ENCODE results near the gene MIPOL1.
"Not testable (repeated sequence)": the region's sequence is repeated elsewhere in the genome, so short reads cannot be mapped to it uniquely, and the experiment has no call there.

MIPOL1 gene

DNA sequence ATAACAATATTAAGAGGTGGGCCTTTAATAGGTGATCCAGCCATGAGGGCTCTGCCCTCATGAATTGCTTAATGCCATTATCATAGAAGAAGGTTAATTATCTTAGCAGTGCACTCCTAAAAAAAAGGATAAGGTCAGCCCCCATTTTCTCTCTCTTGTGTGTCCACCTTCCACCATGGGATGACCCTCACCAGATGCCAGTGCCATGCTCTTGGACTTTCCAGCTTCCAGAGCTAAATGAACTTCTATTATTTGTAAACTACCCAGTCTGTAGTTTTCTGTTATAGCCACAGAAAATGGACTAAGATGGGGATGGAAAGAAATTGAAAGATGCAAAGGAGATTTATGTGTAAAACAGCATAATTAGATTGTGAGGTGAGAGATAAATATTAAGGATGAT, 271.9 kb downstream of the MIPOL1 start:
- no peak for DNase-seq

DNA sequence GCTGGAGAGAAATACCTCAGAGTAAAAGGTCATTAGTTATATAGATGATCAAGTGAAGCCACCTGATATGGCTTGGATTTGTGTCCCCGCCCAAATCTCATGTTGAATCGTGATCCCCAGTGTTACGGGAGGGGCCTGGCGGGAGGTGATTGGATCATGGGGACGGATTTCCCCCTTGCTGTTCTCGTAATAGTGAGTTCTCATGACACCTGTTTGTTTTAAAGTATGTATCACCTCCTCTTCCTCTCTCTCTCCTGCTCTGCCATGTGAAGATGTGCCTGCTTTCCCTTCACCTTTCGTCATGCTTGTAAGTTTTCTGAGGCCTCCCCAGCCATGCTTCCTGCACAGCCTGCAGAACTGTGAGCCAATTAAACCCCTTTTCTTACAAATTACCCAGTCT, 272.5 kb downstream of the MIPOL1 start:
- no peak for DNase-seq

DNA sequence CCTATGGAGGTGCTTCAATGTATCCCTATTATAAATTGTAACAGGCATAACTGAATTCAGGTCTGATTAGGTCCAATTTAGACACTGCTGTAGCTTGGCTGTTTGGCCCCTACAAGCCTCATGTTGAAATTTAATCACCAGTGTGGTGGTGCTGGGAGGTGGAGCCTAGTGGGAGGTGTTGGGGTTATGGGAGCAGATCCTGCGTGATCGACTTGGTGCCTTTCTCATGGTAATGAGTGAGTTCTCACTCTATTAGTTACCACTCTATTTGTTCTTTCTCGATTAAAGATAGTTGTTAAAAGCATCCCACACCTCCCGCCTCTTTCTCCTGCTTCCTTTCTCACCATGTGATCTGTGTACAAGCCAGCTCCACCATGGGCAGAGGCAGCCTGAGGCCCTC, 275.2 kb downstream of the MIPOL1 start:
- DNase-seq = no peak

DNA sequence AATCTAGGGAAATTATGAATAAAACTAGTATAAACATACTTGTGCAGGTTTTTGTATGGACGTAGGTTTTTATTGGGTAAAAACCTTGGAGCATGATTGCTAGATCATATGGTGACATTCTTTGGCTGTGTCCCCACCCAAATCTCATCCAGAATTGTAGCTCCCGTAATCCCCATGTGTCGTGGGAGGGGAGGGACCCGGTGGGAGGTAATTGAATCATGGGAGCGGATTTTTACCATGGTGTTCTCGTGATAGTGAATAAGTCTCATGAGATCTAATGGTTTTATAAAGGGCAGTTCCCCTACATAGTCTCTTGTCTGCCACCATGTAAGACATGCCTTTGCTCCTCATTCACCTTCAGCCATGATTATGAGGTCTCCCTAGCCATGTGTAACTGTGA, 276.5 kb downstream of the MIPOL1 start:
- no peak for DNase-seq

DNA sequence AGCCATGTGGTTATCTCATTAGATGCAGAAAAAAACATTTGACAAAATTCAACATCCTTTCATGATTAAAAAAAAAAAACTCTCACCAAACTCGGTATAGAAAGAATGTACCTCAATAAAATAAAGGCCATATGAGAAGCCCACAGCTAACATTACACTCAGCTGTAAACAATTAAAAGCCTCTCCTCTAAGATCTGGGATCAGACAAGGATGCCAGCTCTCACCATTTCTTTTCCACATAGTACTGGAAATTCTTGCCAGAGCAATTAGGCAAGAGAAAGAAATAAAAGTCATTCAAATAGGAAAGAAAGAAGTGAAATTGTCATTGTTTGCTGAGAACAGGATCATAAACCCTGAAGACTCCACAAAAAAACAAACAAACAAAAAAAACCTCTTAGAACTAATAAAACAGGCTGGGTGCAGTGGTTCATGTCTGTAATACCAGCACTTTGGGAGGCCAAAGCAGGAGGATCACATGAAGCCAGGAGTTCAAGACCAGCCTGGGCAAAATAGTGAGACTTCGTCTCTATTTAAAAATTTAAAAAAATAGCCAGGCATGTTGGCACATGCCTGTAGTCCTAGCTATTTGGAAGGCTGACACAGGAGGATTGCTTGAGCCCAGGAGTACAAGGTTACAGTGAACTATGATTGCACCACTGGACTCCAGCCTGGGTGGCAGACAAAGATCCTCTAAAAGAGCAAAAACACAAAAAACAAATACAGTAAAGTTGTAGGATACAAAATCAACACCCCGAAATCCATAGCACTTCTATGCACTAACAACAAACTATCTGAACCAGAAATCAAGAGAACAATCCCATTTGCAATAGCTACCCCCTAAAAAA, 282.9 kb downstream of the MIPOL1 start:
- no peak for DNase-seq

DNA sequence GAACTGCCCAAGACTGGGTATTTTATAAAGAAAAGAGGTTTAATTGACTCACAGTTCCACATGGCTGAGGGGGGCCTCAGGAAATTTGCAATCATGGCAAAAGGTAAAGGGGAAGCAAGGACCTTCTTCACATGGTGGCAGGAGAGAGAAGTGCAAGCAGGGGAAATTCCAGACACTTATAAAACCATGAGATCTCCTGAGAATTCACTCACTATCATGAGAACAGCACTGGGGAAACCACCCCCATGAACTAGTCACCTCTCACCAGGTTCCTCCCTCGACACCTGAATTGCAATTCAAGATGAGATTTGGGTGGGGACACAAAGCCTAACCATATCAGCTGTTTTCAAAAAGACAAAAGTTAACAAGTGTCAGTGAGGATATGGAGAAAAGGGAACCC, 284.7 kb downstream of the MIPOL1 start:
- no peak for DNase-seq

DNA sequence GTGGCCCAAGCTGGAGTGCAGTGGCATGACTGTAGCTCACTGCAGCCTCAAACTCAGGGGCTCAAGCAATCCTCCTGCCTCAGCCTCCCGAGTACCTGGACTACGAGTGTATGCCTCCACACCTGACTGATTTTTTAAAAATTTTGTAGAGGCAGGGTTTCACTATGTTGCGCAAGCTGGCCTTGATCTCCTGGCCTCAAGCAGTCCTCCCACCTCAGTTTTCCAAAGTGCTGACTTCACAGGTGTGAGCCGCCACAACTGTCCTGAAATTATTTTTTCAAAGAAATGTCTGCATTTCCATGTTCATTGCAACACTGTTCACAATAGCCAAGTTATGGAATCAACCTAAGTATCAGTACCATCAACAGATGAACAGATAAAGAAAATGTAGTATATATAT, 285.9 kb downstream of the MIPOL1 start:
- no peak for DNase-seq

DNA sequence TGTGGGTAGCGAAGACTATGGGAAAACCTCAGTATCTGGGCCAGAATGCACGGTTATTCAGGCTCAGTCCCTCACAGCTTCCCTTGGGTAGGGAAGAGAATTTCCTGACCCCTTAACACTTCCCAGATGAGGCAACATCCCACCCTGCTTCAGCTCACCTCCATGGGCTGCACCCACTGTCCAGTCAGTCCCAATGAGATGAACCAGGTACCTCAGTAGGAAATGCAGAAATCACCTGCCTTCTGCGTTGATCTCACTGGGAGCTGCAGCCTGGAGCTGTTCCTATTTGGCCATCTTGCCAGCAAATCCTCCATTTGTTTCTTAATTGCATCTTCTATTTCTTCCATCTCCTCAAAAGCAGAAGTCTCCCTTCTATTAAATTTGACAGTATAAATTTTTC, 292.9 kb downstream of the MIPOL1 start:
- DNase-seq = no peak

DNA sequence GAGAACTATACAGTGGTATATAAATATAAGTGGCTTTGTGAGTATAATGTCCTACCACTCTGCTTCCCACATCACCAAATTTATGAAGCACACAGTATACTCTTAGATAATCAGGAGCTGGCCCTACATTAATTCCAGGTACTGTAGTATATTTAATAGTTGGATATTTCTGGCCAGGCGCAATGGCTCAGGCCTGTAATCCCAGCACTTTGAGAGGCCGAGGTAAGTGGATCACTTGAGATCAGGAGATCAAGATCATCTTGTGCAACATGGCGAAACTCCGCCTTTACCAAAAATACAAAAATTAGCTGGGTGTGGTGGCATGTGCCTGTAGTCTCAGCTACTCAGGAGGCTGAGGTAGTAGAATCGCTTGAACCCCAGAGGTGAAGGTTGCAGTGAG, 293.3 kb downstream of the MIPOL1 start:
- no peak for DNase-seq

DNA sequence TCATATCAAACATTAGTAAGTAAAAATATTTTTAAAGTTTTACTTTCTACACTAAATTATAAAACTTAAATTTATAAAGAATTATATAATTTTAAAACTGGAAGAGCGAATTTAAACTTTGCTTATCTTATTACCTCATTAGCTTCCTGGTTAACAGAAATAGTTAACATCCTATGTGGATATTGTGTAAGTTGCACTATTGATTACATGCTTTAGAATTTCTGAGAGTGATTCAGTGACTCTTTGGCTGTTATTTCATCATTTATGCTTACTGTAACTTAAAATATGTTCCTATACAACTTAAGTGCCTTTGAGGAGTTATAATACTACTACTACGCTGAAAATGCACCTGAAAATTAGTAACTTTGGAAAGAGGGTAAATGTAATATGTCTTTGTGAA, 295.9 kb downstream of the MIPOL1 start:
- no peak for DNase-seq

DNA sequence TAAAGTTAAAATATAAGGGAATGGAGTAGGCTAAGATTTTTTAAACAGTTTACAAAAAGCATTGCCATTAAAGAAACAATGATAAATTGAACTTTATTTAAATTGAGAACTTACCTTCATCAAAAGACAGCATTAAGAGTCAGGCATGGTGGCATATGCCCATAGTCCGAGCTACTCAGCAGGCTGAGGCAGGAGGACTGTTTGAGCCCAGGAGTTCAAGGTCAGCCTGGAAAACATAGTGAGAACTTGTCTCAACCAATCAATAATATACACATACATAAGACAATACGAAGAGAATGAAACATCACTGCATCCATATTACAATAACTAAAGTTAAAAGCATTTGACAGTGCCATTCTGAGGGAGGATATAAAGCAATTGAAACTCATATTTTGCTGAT, 299.7 kb downstream of the MIPOL1 start:
- DNase-seq = no peak

DNA sequence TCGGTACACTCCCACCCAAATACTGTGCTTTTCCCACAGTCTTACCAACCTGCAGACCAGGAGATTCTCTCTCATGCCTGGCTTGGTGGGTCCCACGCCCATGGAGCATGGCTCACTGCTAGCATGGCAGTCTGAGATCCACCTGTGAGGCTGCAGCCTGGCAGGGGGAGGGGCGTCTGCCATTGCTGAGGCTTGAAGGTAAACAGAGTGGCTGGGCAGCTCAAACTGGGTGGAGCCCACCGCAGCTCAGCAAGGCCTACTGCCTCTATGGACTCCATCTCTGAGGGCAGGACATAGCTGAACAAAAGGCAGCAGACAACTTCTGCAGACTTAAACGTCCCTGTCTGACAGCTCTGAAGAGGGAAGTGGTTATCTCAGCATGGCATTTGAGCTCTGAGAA, 304.1 kb downstream of the MIPOL1 start:
- no peak for DNase-seq

DNA sequence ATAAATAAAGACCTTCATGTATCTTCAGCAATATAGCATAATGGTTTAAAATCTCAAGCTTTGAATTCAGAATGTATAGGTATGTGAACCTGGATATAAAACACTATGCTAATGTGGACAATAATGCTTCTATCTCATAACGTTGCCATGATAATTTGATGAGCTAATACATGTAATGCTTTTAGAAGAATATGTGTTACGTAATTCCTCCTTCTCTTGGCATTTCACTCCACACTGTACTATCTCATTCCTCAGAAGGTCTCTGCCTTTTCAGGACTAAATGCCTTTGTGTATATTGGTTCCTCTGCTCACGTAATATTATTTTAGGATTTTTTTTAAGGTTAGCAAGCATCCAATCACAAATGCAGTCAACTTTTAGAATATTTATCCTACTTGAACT, 310.8 kb downstream of the MIPOL1 start:
- no peak for DNase-seq

DNA sequence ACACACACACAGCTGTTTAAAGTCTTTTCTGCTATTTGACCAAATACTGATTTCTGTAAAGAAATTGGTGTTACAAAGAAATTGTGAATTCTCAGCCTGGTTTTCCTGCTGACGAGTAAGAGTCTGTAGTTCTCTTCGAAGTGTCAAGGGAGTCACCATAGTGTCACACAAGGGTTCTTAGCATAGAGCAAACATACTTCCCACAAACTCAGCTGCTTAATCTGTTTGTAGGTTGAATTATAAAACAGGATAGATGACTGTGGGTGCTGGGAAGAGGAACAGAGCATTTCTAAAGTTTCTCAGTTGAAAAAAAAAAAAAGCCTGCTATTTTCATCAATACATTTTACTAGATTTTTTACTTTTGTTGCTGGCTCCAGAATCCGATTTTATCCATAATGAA, 314.4 kb downstream of the MIPOL1 start:
- DNase-seq = no peak

DNA sequence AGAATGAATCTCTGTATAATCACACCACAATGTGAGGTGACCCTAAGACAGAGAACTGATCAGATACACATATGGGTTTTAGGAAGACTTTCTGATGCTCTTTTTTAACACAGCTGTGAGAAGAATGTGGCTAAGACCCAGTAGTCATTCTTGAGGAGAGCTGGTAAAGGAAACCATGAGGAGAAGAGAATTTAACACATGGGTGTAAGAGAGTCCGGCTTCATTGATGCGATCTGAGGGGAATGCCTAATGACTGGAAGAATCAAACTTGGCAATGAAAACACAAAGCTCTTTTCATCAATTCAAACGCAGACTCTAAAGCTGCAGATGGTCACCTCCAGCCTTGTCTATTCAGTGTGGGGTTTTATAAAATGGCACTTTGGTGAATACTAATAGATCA, 318.0 kb downstream of the MIPOL1 start:
- no peak for DNase-seq

DNA sequence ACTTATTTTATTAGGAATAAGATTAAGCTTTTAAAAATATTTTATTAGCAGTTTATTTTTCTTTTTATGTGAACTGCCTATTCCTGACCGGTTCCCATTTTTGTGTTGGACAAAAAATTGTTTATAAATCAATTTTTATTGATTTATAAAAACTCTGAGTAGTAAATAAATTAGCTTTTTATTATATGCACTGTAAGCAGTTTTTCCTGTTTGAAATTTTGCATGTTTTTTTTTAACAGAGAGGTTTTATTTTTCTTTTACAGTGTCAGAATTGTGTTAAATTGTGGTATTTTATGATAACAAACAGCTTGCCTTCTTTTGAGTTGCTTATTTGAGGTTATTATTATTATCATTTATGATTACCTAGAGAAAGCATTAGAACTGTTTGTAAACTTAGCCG, 329.3 kb downstream of the MIPOL1 start:
- DNase-seq = no peak

DNA sequence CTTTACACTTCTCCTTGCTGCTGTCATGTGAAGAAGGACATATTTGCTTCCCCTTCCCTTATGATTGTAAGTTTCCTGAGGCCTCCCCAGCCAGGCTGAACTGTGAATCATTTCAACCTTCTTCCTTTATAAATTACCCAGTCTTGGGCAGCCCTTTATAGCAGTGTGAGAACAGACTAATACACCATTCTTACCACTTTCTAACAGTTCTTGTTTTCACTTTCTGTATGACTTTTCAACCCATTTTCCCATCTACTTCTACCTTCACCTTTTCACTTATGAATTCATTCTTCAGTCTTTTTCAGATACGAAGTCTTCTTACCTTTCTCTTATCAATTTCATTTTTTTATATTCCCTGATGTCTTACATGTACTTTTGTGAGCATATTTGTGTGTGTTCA, 342.3 kb downstream of the MIPOL1 start:
- no peak for DNase-seq

DNA sequence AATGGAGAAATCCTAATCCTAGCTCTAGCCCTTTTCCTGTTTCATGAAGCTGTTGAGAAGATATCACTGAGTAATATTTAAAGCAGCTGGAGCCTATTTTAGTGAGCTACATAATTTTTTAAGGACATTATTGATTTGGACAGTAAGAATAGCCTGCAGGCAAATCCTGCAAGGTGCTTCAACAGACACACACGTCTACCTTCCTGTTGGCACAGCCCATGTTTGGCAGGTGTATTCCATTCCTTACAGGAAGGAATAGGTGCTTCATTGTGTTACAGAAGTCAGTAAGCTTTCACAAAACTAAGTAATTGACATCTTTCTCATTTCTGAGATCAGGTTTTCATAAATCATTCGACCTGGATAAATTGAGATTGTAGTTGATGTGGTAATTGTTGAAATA, 346.7 kb downstream of the MIPOL1 start:
- no peak for DNase-seq

DNA sequence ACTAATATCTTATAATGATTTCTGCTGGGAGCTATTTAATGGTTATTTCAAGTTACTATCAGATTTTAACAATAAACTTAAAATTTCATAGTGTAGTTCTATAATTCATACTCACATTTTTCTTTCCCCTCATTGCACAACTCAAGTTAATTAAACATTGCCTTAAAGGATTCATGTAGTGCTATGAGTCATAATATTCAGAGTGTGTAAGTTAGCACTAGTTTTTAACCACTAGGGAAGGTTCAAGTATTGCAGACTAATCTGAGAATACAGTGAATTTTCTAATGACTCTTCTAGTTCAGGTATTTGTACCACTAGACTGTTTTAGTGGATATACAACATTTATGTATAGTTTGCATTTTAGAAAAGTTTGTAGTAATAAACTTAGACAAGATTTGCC, 347.4 kb downstream of the MIPOL1 start:
- DNase-seq = no peak

DNA sequence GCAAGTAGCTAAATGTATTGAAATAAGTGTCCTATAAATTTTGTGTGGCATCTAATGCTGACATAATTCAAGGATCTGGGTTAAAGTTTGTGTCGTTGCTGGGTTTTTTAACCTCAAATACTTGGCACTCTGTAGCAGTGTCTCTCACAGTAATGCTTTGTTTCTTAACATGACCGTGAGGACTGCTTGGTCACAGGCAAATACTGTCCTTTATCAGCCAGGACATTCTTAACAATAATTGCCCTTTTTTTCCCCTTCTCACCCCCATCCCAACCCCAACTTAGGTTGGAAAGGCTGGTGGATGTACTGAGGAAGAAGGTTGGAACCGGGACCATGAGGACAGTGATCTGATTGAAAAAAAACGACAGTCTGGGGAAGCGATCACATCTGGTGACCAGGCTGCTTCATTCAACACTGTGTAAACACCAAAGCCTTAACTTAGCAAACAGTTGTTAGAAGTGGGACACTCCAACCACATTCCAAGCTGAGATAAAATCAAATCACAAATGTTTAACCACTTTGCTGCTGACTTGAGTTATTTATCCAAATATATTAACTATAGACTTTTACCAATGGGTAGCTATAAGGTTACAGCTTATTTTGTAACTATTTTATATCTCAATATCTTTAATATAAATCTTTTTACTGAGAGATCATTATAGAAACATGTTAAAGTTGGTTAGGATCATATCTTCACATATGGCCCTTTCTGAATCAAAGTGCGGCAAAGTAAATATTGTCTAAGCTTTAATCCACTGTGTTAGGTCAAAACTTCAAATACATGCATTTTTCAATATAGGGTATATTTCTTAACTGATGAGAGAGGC, 349.1 kb downstream of the MIPOL1 start:
- DNase-seq = peak in 1 of 2 experiments; percentile 60

DNA sequence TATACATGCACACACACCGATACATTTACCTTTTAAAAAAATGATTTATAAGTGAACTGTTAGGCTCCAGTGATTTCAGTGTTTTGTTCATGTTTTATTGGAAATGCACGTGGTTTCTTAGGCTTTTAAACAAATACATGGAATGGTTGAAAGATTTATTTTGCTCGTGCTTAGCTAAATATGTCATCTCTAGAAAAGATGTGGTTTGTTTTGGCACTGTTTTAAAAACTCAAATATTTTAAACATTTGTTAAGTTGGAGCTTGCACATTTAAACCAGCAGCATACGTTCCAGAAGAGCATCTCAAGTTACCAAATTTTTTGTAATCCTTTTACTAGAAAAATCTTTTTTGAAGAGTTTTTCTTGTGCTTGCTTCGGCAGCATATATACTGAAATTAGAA, 352.8 kb downstream of the MIPOL1 start:
- peak in 1 of 2 experiments; percentile 14 for DNase-seq

DNA sequence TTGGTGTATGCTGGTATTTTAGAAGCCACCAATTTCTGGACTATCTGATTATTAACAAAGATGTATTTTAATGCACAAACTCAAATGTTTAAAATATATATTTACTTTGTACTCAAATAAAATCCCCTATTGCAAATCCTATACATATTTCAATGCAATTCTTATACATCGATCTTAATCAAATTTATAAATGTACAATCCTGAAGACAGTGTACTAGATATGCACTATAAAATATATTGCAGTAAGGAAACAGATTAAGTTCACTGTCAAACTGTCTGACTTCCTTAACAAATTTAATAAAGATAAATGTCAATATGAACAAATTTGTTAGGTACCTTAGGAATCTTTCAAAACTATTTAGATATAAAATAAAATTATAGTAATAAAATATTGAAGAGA, 353.4 kb downstream of the MIPOL1 start:
- no peak for DNase-seq

DNA sequence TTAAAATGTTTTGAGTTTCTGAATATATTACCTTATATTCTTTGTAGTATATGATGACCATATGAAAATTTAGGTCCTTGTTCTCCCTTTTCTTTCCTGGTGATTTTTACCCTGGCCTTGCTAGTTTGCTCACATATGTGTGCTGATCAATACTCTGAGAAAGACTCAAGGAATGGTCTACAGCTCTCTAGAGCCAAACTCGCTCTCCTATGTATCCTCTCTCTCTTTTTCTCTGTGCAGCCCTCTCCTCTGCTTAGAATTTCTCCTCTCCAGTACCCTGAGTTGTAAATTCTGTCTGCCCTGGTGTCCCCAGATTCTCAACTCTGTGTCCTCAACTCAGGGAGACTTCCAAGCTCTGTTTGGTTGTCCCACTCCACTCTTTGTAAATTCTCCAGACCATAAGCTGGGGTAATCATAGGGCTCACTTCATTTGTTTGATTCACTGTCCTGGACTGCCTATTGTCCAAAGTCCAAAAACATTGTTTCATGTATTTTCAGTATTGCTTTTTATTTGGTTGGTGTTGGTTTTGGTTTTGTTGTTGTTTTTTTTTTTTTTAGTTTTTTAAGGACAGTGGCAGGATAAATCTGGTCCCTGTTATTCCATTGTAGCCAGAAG, 356.3 kb downstream of the MIPOL1 start:
- no peak for DNase-seq

DNA sequence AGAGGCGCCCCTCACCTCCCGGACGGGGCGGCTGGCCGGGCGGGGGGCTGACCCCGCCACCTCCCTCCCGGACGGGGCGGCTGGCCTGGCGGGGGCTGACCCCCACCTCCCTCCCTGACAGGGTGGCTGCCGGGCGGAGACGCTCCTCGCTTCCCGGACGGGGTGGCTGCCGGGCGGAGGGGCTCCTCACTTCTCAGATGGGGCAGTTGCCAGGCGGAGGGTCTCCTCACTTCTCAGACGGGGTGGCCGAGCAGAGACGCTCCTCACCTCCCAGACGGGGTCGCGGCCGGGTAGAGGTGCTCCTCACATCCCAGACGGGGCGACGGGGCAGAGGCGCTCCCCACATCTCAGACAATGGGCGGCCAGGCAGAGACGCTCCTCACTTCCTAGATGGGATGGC, 357.9 kb downstream of the MIPOL1 start:
- DNase-seq = not testable (repeated sequence)

Measured in NCI-H524 (cell line).